Umbilical cord (tissue), 2 donors: ENCODE results near the gene NR2F1-AS1. TPM values are rescaled to one million over a fixed set of nuclear protein-coding genes. Genes with fewer than 3 reads are reported as not detected.

Source experiments
- DNase-seq: peaks from one replicate; pipeline ENCODE4 v3.0.0-alpha.2; 2015; ENCODE audit warnings: low spot score
- total RNA-seq: library from RNA; depleted of rRNA; stranded (reverse); fragments of >200 nt; gene quantifications from one replicate; pipeline ENCODE4 v1.2.3, GENCODE V29; 2014; ENCODE audit warnings: low replicate concordance; ENCODE audit not compliant: insufficient read depth

NR2F1-AS1 gene
- total RNA-seq, 1 donor from 2014 or later = 44.1 TPM

- no peak for DNase-seq
Measured at GRCh38 chr5:93603078-93603792, 22.2 kb upstream of the NR2F1-AS1 start.

GRCh38 chr5:93602241-93603077, 21.4 kb upstream of the NR2F1-AS1 start:
- no peak for DNase-seq

- DNase-seq = no peak
Measured at GRCh38 chr5:93601802-93602155, 20.8 kb upstream of the NR2F1-AS1 start.

GRCh38 chr5:93601071-93601801, 20.2 kb upstream of the NR2F1-AS1 start:
- DNase-seq = no peak

- DNase-seq = no peak
Measured at GRCh38 chr5:93600409-93601070, 19.5 kb upstream of the NR2F1-AS1 start.

DNA sequence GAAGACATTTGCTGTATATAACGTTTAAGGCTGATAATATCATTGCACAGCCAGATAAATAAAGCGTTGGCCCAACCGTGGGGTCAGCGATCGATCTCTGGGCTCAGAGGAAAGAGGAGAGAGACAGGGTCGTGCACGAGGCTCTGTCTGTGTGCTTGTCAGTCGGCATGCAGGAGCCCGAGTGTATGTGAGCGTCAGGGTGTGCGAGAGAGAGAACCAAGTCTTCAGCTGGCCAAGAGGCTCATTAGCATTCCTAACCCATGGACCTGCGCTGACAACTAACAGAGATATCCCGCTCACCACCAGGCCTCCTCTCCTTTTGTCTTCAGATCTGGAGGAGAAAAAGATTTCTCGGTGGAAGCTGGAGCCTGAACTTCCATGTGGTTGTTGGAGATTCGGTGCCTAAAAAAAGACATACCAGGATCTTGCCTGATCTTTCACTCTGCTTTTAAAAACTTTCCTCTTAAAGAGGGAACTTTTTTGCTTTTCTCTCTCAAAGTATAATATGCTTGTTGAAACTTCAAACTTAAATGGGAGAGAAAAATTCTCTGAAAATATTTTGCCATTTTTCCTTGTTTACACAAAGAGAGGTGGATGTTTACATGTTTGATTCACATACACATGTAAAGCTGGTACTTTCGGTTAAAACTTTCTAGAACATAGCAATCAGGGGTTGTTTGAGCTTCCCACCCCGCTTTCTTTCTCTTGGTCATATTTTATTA, 18.5 kb upstream of the NR2F1-AS1 start:
- no peak for DNase-seq

DNA sequence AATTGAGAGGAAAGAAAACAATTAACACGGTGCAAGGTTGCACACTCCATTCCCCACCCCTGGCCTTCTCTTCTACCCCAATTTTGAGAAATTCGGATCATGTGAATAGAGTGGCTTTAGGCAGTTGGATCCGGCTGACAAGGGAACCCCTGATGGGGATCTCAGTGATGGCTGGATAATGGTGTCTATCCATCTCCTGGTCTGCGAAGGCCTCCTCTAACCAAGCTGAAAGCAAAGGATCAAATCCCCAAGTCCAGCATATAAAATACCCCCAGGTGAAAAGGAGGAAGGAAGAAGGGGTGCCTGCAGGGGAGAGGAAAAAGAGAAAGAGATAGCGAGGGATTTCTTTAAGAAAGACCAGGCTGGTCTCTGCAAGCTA, 18.0 kb upstream of the NR2F1-AS1 start:
- DNase-seq = no peak

DNA sequence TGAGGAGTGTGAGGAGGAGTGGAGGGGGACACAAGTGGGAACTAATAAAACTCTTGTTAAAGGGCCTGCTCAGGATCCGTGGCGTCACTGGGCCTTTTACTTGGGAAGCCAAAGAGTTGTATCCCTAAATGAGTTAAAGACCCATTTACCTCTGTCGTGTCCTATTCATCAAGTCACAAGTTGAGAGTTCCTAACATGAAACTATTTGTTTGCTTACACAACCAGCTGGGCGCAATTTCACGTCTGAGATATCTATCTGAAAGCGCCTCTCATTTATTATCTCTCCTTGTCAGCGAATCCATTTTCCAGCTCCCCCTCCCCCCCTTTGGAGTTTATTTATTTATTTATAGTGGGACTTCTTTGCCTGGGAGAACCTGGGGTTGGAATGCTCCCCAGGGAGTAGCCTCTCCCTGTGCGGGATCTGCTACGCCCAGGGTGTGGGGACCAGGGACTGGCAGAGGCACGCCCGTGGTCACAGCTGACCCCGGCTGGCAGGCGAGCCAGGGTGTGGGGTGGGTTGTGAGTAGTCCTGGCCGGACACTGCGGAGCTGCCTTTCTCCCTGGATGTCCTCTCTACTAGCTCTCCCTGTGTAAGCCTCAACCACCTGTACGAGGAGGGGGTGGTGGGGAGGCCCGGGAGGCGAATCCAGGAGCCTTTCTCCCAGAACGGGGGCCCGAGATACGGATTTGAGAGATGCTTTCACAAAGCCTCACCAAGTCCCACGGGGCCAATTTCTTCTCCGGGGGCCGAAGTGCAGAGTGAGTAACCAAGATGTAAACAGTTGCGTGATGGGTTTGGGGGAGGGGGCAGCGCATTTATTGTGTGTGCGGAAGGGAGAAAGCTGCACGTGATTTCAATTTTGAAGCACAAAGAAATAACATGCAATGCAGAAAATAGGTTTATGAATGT, 17.3 kb upstream of the NR2F1-AS1 start:
- DNase-seq = no peak

GRCh38 chr5:93596676-93597490, 15.9 kb upstream of the NR2F1-AS1 start:
- DNase-seq = no peak

- no peak for DNase-seq
Measured at GRCh38 chr5:93596310-93596675, 15.3 kb upstream of the NR2F1-AS1 start.

GRCh38 chr5:93595420-93596147, 14.6 kb upstream of the NR2F1-AS1 start:
- DNase-seq = no peak

- DNase-seq = no peak
Measured at GRCh38 chr5:93594591-93595419, 13.8 kb upstream of the NR2F1-AS1 start.

- no peak for DNase-seq
Measured at GRCh38 chr5:93593476-93594131, 12.6 kb upstream of the NR2F1-AS1 start.

- no peak for DNase-seq
Measured at GRCh38 chr5:93592883-93593282, 11.9 kb upstream of the NR2F1-AS1 start.

DNA sequence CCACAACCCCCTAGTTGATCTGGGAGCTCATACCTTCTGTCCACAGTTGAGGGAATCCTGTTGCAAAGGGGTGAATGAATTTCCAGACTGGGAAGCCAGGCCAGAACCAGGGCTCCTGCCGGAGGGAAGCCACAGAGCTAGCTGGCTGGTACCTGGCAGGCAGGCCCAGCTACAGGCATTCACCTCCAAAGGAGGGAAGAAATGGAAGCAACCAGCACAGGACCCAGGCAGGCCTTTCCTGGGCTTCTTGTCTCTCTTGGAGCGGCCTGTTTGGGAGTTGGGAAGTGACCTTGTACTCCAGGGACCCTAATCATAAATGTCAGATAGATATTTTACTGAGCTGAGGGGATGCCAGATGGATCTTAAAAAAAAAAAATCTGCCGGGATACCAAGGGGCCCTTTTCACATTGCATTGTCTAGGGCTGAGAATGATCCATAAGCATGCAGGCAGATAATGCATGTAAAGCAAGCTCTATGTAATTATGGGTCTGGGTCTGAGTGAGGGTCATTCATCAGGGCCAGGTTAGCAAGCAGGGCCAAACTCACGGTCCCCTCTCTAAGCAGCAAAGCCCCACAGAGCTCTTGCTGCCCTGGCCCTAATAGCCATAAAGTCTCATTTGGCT, 10.4 kb upstream of the NR2F1-AS1 start:
- DNase-seq = no peak

DNA sequence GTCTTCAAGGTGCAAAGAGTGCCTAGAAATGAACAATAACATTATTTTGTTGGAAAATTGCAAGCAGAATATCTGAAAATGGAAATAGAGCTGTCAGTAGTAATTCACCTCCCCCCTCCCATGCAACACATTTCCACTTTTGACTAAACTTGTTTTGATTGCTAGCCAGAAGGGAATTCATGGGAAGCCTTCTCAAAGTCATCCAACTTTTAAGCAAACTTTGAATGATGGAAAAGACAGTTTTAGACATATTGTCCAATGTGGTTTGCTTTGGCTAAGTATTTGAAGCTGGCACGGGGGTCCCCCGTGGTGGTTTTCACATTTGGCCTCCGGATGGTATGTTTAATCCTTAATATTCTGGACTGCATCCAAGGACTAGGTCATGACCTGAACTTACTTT, 9.5 kb upstream of the NR2F1-AS1 start:
- no peak for DNase-seq

DNA sequence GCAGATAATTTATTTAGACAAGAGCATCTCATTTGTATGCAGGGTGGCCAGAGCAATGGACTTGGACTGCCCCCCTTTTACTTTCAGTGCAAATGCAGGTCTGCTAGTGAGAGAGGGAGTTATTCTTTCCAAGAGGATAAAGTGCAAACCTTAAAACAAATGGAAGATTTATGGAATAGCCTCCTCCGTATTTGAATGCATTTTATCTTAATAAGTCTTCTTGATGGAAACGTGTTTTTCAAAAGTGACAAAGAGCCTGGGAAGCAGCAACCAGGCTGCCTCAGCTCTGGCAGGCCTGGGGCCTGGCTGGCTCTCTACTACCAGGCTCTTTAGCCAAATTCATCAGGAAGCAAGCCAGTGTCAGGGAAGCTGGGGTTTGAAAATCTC, 8.8 kb upstream of the NR2F1-AS1 start:
- no peak for DNase-seq
